AG09319 (cell line): ENCODE data around the gene SOWAHA.

ENCODE experiments used
- DNase-seq: peaks from one replicate; pipeline ENCODE4 v3.0.0-alpha.2; 2010; ENCODE audit warnings: low read depth; ENCODE audit errors: extremely low read depth
- TF ChIP-seq, protein P1 (sequence below): IDR thresholded peaks from 2 replicates; pipeline ENCODE4 v1.5.1; 2011; ENCODE audit warnings: low read depth, mild to moderate bottlenecking, inconsistent platforms, low read length, moderate library complexity

Gene SOWAHA

GRCh38 chr5:132823481-132824050, 10.5 kb downstream of the SOWAHA start:
- TF ChIP-seq, protein P1, sequence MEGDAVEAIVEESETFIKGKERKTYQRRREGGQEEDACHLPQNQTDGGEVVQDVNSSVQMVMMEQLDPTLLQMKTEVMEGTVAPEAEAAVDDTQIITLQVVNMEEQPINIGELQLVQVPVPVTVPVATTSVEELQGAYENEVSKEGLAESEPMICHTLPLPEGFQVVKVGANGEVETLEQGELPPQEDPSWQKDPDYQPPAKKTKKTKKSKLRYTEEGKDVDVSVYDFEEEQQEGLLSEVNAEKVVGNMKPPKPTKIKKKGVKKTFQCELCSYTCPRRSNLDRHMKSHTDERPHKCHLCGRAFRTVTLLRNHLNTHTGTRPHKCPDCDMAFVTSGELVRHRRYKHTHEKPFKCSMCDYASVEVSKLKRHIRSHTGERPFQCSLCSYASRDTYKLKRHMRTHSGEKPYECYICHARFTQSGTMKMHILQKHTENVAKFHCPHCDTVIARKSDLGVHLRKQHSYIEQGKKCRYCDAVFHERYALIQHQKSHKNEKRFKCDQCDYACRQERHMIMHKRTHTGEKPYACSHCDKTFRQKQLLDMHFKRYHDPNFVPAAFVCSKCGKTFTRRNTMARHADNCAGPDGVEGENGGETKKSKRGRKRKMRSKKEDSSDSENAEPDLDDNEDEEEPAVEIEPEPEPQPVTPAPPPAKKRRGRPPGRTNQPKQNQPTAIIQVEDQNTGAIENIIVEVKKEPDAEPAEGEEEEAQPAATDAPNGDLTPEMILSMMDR: no peak
- DNase-seq: no peak

DNA sequence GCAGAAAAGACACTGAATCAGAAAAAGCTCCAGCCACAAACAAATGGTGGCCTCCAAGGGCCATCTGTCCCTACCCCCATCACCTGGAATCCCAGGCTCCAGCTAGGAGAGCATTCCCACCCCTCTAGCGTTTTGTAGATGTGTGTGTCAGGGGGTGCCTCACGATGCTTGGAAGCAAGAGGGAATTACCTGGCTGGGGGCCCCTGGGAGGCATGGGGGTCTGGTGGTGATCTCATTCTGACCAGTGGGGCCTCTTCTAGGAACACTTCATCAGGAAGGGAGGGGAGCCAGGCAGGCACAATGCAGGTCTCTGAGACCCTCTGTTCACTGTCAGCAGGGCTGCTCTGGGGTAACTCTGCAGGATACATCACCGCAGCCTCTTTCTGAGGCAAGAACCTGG, 11.3 kb downstream of the SOWAHA start:
- TF ChIP-seq, protein P1: no peak
- DNase-seq: no peak

GRCh38 chr5:132825033-132825833, 12.1 kb downstream of the SOWAHA start:
- TF ChIP-seq, protein P1: no peak
- DNase-seq: no peak

DNA sequence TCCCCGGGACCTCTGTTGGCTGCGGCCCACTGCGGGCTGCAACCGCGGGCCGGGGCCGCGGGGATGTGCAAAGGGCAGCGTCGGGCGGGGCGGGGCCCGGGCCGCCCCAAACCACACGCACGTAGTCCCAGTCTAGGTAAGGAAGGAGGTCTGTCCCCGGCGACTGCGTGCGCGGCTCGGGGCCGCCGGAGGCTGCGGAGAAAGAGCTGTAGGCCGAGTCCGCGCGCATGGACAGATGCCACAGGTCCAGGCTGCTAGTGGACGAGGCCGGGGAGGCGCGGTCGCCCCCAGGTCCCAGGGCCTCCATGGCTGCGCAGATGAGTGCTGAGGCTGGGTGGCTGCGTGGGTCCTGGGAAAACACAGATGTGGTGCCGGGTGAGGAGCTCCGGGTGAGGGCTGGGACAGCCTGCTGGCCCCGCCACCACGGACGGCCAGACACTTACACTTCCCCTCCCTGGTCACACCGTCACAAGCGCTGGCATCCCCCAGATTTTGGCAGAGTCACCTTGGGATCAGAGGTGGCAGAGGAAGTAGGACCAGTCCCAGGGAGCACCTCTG, 12.8 kb downstream of the SOWAHA start:
- TF ChIP-seq, protein P1: no peak
- no peak for DNase-seq

DNA sequence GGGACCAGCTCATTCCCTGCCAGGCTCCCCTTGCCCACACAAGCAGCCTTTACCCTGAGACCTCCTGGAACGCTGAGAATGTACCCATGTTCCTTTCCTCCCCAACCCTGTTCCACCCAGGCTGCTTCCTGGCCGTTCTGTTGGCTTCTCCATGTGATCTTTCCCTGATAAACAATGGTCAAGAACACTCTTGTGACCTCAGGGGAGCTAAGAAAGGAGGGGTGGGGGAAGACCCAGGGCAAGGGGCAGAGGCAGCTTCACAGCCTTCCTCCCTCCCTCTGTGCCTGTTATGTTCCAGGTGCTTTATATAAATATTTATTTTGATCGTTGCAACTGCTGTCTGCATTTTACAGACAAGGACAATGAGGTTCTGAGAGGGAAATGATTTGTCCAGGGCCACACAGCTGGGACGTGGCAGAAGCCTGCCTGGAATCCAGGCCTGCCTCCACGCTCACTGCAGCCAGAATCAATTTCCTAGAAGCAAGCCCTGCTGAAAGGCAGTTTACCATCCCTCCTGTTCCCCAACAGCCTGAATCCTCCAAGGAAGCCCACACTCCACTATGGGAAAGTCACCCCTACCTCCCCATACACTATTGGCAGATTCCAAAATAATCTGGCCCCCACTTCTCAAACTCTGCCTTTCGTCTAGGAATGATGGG, 13.5 kb downstream of the SOWAHA start:
- TF ChIP-seq, protein P1: no peak
- no peak for DNase-seq

GRCh38 chr5:132827943-132828673, 15.0 kb downstream of the SOWAHA start:
- TF ChIP-seq, protein P1: no peak
- no peak for DNase-seq
